Measurements from ENCODE around the gene CREB5. TPM values are rescaled to one million over a fixed set of nuclear protein-coding genes. Genes with fewer than 3 reads are reported as not detected.

The CREB5 gene
- total and polyA plus RNA-seq, 11 donors = 7.6 to 38.7 (median 15.2) TPM

GRCh38 chr7:28466341-28466740 lies 54.0 kb downstream of the CREB5 start:
- Histone ChIP-seq H3K9me3 (peaks cover 0 to 3% (median 0%) of the 10 kb centered on the region in 12 donors), H3K27me3 (no peaks in the 10 kb centered on the region), H3K27ac (no peak overlapping the region), H3K36me3 (no peaks in the 10 kb centered on the region), H3K4me1 (no peaks in the 10 kb centered on the region), H3K4me3 (no peak overlapping the region)
- TF ChIP-seq CTCF (IDR thresholded peaks at IDR 0.05) = no peak
- TF ChIP-seq POLR2A (IDR thresholded peaks at IDR 0.05) = no peak
- intact Hi-C loops (cut with DNase I) = no loop called here
- ATAC-seq = no peak
- DNase-seq = no peak
- 88 to 94% (median 91%) methylated on average over 8 of the region's 8 CpGs for WGBS, 4 donors

- Histone ChIP-seq H3K9me3 (peaks cover 0 to 3% (median 0%) of the 10 kb centered on the region in 12 donors), H3K27me3 (no peaks in the 10 kb centered on the region), H3K4me3 (no peak overlapping the region), H3K27ac (no peak overlapping the region), H3K4me1 (no peaks in the 10 kb centered on the region), H3K36me3 (no peaks in the 10 kb centered on the region)
- 86 to 96% (median 91%) methylated on average over 1 of the region's 1 CpG for WGBS, 4 donors
- intact Hi-C loops (cut with DNase I) = no loop called here
- TF ChIP-seq POLR2A (IDR thresholded peaks at IDR 0.05) (no peak), CTCF (IDR thresholded peaks at IDR 0.05) (no peak)
- ATAC-seq (peak in 1 of 4 donors; percentile 13), DNase-seq (no peak)
Measured at GRCh38 chr7:28466885-28467284, 54.6 kb downstream of the CREB5 start.

- Histone ChIP-seq H3K9me3 (peaks cover 0 to 3% (median 0%) of the 10 kb centered on the region in 12 donors), H3K27me3 (no peaks in the 10 kb centered on the region), H3K4me1 (peaks cover 0 to 13% (median 4%) of the 10 kb centered on the region in 12 donors), H3K4me3 (no peak overlapping the region), H3K36me3 (no peaks in the 10 kb centered on the region), H3K27ac (no peak overlapping the region)
- ATAC-seq = no peak
- intact Hi-C loops (cut with DNase I) = no loop called here
- DNase-seq = no peak
- no peak for TF ChIP-seq POLR2A (IDR thresholded peaks at IDR 0.05)
- TF ChIP-seq CTCF (IDR thresholded peaks at IDR 0.05) = no peak
Measured at GRCh38 chr7:28469562-28469961, 57.2 kb downstream of the CREB5 start.

GRCh38 chr7:28470344-28470743 lies 58.0 kb downstream of the CREB5 start:
- no peaks in the 10 kb centered on the region for H3K27me3 ChIP-seq
- H3K27ac ChIP-seq = no peak overlapping the region
- no peak overlapping the region for H3K4me3 ChIP-seq
- peaks cover 0 to 3% (median 0%) of the 10 kb centered on the region in 12 donors for H3K9me3 ChIP-seq
- peaks cover 0 to 13% (median 4%) of the 10 kb centered on the region in 12 donors for H3K4me1 ChIP-seq
- intact Hi-C loops (cut with DNase I) = no loop called here
- 79 to 98% (median 93%) methylated on average over 1 of the region's 1 CpG for WGBS, 4 donors
- TF ChIP-seq CTCF (IDR thresholded peaks at IDR 0.05) (no peak), POLR2A (IDR thresholded peaks at IDR 0.05) (no peak)
- ATAC-seq = no peak
- no peaks in the 10 kb centered on the region for H3K36me3 ChIP-seq
- DNase-seq = no peak
